KG1 (cell line): ENCODE results near the gene MTAP.

Experiments used
- DNase-seq: peaks from one replicate; lab custom pipeline; 2025; lab: John Stamatoyannopoulos, UW

MTAP gene

GRCh38 chr9:21969011-21969940 lies 166.8 kb downstream of the MTAP start:
- no peak for DNase-seq

- no peak for DNase-seq
Measured at GRCh38 chr9:21969951-21970799, 167.7 kb downstream of the MTAP start.

- DNase-seq: no peak
Measured at GRCh38 chr9:21970800-21971640, 168.6 kb downstream of the MTAP start.

- DNase-seq: no peak
Measured at GRCh38 chr9:21972361-21972760, 169.9 kb downstream of the MTAP start.

- DNase-seq: no peak
Measured at GRCh38 chr9:21974343-21974721, 171.9 kb downstream of the MTAP start.

DNA sequence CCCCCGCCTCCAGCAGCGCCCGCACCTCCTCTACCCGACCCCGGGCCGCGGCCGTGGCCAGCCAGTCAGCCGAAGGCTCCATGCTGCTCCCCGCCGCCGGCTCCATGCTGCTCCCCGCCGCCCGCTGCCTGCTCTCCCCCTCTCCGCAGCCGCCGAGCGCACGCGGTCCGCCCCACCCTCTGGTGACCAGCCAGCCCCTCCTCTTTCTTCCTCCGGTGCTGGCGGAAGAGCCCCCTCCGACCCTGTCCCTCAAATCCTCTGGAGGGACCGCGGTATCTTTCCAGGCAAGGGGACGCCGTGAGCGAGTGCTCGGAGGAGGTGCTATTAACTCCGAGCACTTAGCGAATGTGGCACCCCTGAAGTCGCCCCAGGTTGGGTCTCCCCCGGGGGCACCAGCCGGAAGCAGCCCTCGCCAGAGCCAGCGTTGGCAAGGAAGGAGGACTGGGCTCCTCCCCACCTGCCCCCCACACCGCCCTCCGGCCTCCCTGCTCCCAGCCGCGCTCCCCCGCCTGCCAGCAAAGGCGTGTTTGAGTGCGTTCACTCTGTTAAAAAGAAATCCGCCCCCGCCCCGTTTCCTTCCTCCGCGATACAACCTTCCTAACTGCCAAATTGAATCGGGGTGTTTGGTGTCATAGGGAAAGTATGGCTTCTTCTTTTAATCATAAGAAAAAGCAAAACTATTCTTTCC lies 172.4 kb downstream of the MTAP start:
- no peak for DNase-seq

DNA sequence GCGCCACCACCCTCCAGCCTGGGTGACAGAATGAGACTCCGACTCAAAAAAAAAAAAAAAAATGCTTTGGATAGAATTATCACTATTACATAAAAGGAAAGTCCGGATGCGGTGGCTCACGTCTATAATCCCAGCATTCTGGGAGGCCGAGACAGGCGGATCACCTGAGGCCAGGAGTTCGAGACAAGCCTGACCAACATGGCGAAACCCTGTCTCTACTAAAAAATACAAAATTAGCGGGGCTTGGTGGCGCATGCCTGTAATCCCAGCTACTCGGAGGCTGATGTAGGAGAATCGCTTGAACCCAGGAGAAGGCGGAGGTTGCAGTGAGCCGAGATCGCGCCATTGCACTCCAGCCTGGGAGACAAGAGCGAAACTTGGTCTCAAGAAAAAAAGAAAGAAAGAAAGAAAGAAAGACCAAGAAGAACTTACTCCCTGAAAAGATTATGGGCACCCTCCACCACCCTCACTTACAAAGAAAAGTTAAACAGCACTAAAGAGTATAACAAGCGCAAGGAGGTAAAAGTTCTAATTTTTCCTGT lies 174.0 kb downstream of the MTAP start:
- DNase-seq: no peak

DNA sequence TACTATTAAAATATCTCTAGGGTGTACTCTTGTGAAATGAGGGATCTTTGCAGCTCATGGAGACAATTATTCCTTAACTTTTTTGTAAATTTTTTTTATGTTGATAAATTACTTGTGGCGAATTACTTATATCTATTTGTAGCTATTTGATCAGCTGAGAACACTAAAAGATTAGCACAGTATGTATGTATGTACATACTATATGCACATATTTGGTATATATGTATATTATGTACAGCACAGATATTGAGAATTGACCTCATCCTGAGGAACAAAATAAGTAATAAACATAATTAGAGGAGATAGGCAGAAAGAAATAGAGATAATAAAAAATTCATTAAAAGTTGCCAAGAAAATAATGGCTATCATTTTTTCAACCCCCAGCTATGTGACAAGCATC lies 180.0 kb downstream of the MTAP start:
- DNase-seq: no peak

DNA sequence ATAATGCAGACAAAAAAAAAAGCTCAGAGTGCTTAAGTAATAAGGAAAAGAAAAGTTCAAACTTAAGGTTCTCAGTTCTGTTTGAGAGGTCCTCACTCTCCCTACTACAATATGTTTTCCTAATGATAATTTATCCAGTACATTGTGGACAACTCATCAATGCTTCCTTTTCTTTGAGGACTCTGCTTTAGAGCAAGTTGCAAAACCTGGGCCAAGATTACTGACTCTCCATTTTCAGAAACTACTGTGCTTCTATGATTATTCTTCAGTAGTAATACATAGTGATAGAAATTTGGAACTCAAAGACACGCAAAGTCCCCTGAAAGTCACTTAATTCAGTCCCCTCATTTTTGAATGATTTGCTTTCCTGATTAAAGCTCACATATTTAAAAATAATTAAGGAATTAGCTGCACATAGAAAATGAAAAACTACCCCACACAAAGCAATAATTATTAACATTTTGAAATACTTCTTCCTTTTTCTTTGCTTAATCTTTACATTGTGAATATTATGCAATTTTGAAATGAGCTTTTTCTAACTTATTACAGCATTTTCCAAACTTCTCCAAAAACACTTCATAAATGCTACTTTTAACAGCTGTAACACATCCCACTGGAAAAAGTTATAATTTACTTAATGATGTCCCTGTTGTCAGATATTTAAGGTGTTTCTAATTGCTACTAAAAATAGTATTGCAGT lies 180.6 kb downstream of the MTAP start:
- no peak for DNase-seq

- no peak for DNase-seq
Measured at GRCh38 chr9:21983561-21983935, 181.1 kb downstream of the MTAP start.

DNA sequence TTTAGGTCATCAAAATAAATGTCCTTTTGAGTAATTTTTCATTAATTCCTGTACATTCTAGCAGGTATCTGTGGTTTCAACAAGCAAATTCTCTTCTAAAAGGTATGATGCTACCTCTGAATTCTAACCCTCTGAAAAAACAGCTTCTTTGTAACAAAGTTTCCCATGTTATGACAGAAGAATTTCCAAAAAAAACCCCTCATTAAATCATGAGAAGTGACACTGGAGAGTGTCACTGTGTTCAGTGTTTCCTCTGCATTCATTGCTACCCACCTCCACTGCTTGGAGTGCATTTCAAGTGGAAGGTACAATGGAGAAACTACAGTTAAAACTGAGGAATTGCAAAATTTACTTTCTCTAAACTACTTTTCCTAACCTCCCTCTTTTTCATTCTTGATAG lies 181.7 kb downstream of the MTAP start:
- no peak for DNase-seq

- no peak for DNase-seq
Measured at GRCh38 chr9:21985964-21986667, 183.7 kb downstream of the MTAP start.
